HG03439 (cell line): ENCODE data around the gene ADI1.
"Not testable (repeated sequence)": the region's sequence is repeated elsewhere in the genome, so short reads cannot be mapped to it uniquely, and the experiment has no call there.

Source experiments
- ATAC-seq: cut with Tn5 transposase; IDR thresholded peaks from one replicate; pipeline ENCODE4 v1.9.1; 2021; ENCODE audit warnings: mild to moderate bottlenecking, moderate library complexity; ENCODE audit not compliant: unreplicated experiment

ADI1 gene

GRCh38 chr2:3494984-3495666 lies 24.2 kb downstream of the ADI1 start:
- no peak for ATAC-seq

GRCh38 chr2:3493615-3494007 lies 25.7 kb downstream of the ADI1 start:
- ATAC-seq: no peak

DNA sequence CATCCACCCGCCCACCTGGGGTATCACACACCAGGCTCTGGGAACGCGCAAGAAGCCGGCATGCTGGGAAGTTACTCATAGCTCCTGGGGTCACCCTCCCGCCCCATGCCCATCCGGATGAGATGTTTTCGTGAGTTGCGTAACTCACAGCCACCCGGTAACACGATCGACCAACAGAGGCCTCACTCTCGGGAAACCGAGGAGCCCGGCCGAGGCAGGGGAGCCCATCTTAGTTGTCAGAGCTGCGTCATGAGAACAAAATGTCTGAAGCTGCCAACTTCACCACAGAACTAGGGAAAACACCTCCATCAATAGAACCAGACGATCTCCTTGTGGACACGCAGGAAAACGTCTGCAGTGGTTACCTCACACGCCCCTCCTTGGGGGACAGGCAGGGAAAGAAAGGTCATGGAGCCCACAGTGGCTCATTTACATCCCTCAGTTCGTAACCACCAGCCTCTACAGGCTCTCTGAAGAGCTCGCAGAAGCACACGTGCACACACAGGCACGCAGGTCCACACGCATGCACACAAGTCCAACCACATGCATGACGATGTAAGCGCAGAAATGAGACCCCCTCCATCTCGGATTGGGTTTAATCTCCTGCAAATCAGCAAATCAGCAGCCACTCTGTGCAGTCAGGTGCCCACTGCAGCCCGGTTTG lies 26.2 kb downstream of the ADI1 start:
- ATAC-seq: no peak

DNA sequence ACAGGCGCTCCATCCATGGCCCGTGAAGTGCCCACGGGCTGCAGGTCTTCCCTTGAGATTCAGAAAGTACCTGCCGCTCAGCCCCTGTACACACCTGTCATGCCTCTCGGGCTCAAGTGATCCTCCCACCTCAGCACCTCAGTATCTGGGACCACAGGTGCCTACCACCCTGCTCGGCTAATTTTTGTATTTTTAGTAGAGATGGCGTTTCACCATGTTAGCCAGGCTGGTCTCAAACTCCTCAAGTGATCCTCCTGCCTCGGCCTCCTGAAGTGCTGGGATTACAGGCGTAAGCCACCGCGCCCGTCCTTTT lies 26.9 kb downstream of the ADI1 start:
- ATAC-seq: not testable (repeated sequence)

- ATAC-seq: no peak
Measured at GRCh38 chr2:3491716-3492474, 27.4 kb downstream of the ADI1 start.

DNA sequence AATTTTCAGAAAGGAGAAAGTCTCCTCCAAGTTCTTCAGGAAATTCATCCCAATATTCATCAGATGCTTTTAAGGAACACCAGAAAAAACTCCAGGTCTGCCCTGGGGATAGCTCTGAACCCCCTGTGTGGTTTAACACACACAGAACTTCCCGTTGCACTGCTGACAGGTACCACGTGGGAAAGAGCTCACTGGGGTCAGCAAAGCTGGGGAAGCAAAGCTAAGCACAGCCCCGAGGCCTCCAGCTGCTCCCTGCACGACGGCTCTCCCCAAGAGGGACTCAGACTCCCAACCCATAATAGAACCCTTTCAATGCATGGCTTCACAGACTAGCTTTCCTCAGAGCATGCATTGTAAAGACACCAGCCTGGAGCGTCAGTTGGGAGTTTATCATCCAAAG lies 28.0 kb downstream of the ADI1 start:
- ATAC-seq: no peak

DNA sequence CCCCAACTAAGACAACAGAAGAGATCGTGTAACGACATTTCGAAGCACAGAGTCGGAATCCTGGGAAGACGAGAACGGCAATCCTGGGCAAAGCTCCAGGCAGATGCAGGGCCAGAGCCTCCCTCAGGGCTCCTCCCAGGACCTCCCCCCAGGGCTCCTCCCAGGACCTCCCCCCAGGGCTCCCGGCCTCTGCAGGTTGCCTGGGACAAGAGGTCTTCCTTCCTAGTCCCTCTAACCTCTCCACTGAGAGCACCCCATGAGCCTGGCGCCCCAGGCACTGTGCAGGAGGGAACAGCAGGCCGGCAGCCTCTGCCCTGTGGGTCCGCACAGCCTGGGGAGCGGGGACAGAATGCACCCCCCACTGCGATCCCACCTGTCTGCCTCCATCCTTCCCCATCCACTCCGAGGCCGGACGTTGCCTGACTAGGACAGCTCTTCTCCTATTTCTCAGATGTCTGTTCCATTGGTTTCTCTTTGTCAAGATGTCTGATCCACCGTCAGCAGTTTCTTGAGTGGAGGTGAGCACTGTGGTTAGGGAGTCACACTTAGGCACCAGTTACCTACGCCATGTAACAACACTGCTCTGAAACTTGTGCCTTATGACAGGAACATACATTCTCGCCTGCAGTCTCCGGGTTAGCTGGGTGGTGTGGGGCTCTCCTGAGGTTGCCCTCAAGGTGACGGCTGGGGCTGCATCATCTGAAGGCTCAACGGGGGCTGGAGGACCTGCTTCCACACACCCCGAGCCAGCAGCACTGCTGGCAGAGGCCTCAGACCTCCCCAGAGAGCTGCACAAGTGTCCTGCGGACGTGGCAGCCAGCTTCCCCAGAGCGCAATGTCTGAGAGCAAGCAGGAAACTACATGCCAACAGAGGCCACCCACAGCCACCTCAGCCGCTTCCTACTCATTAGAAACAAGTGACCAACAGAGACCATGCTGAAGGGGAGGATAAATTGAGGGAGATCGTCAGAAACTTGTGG lies 28.9 kb downstream of the ADI1 start:
- no peak for ATAC-seq

DNA sequence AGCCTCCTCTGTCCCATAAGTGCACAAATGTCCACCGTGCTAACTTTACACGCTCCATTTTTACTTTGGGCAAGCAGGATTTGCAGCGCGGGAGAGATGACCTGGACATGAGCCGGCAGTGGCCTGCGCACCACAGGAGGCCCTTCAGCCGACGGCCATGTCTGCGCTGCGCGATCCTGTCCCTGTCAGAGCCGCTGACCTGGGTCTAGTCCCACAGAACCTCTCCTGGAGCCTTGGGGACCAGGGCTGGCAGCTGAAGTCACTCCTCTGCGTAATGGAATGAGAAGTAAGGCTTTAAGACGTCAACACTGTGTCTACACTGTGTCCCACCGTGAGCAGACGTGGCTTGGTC lies 29.6 kb downstream of the ADI1 start:
- no peak for ATAC-seq

GRCh38 chr2:3488855-3489763 lies 30.2 kb downstream of the ADI1 start:
- no peak for ATAC-seq

DNA sequence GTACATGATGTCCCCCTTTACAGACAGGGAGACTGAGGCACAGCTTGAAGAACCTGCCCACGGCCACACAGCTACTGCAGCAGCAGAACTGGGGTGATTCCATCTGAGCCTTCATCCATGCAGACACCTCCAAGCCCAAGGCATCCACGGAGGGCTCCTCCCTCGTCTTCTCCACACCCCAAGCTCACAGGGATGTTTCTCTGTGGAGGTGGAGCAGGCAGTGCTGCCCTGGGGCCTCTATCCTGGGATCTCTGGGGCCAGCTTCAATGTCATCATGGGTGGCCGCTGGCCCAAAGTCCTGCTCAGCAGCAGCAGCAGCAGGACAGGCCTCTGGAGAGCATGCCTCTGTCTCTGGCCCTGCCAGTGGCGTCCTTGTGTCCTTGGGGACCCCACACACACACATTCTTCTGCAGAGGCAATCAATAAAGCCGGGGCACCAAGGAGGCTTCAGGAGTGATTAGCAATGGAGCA lies 31.2 kb downstream of the ADI1 start:
- no peak for ATAC-seq

DNA sequence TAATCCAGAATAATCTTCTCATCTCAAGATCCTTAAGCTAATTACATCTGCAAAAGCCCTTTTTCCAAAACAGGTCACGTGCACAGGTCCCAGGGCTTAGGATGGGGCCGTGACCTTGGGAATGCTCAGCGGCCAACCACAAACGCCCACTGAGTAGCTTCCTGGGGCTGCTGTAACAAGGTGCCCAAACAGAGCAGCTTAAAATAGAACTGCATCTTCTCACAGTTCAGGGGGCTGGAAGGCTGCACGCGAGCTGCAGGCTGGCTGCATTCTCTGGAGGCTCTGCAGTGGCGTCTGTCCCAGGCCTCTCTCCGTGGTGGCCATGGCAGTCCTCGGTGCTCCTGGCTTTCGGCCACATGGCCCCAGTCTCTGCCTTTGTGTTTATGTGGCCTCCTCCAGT lies 31.9 kb downstream of the ADI1 start:
- no peak for ATAC-seq

GRCh38 chr2:3487028-3487425 lies 32.3 kb downstream of the ADI1 start:
- ATAC-seq: no peak

DNA sequence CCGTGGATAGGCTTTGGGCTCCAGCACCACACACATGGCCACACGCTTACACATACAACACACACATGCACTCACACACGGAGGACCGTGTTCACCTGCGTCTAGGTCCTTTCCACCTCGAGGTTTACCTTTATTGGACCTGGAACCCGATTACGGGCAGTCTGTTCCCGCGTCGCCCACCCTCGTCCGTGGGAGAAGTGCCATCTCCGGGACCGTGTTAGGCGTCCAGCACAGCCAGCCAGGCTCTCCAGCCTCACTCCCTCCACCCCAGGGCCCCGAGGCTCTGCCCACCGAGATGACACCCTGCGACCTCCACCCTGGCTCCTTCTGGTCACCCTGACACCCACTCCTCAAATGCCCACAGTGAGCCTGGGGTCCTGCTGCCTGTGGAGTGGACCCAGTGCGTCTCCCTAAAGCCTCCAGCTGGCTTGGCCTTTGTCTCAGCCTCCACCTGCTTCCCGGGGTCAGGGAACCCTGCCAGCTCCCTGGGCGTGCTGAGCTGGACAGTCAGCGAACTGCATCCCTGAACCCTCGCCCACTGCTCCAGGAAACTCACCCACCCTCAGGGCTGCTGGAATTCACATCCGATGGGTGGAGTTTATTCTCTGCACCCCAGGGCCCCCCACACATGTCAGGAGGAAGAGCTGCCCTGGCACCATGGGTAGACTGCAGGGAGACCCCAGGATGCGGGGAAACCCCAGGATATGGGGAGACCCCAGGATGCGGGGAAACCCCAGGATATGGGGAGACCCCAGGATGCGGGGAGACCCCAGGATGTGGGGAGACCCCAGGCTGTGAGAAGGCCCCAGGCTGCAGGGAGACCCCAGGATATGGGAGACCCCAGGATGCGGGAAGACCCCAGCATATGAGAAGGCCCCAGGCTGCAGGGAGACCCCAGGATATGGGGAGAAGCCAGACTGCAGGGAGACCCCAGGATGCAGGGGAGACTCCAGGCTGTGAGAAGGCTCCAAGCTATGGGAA lies 33.0 kb downstream of the ADI1 start:
- no peak for ATAC-seq

DNA sequence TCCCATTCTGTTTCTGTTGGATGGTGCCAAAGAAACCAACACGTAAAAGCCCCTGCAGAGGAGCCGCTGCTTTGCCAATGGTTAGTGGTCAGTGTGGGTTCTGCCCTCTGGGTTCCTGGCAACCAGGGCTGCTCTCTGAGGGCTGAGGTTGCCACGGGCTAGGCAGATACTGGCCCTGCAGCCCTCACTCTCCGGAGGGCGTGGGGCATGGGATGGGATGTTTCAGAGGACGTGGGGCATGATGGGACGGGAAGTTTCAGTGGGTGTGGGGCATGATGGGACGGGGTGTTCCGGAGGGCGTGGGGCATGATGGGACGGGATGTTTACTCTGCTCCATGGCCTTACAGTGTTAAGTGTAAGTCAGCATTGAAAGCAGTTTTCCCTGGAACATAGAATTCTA lies 34.2 kb downstream of the ADI1 start:
- no peak for ATAC-seq

DNA sequence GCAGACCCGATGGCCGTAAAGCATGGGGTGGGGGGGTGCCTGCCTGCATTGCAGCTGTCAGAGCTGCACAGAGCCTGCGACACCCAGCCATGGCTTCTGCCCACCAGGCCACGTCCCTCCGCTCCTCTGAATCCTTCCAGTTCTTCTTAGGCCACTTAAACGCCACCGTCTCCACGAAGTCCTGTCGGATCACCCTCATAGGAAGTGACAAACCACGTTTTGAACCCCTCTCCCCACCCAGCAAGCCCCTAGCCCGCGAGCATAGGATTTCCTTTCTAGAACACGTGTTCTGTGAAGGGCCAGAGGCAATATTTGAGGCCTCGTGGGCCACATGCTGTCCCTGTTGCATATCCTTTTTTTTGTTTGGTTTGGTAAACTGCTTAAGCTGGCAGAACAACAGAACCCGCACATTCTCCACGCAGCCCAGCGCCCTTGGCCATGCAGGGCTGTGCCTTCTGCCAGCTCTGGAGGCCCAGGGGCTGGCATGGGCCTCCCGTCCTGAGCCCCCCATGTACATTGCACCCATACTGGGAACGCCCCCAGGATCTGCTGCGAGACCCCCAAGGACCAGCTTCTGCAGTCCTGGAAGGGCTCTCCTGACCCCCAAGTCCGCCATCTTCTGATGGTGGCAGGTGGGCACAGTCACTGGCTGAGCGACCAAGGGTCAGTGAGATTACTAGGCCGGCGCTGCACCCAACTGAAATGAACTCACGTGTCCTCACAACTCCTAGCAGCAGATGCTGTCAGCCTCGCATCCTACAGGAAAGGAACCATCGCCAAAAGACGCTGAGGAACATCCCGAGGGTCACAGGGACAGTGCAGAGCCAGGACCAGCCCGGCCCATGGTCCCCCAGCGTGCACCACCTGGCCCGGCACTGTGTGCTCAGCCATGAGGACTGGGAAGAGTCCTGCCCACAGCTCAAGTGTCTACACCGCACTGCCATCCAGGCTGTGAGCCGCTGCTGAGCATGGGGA lies 35.1 kb downstream of the ADI1 start:
- no peak for ATAC-seq

DNA sequence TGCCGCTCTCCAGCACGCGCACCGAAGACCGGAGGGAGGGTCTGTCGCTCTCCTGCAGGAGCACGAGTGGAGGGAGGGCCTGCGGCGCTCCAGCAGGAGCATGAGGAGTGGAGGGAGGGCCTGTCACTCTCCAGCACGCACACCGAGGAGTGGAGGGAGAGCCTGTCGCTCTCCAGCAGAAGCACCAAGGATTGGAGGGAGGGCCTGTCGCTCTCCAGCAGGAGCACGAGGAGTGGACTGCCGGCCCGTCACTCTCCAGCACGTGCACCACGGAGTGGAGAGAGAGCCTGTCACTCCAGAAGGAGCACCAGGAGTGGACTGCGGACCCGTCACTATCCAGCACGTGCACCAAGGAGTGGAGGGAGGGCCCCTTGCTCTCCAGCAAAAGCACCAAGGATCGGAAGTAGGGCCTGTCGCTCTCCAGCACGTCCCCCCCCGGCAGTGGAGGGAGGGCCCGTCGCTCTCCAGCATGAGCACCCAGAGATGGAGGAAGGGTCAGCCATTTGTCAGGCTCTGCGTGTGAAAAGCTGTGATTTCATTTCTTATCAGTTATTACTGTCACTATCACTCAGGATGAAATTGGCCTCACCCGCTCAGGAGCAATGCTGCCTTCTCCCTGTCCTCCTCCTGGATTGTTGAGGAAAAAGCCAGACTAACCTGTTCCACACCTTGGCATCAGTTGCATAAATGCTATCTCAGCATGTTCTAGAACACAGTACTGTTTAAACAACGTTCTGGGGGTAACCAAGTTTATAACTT lies 35.9 kb downstream of the ADI1 start:
- ATAC-seq: no peak

DNA sequence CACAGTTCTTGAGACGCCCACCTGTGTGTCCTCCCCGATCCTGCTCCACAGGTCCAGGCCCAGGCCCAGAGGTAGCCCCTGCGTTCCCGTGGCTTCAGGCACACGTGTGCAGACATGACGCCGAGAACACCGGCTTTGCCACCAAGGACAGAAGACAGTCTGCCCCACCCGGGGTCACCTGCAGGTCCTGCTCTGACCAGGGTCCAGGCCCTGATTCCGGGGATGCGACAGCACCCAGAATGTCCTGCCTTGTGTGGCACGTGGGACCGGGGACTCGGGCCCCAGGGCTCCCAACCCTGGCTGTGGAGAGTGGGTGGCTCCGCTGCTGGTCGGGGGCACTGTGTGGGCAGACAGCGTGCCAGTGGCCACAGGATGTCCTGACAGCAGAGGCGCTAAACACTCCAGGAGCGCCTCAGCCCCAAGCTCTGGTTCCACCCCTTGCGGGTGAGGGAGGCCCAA lies 36.9 kb downstream of the ADI1 start:
- ATAC-seq: no peak
